Astrocyte (in vitro differentiated cells and primary cell): Measurements from ENCODE around the gene KRTAP1-4. TPM values are rescaled to one million over a fixed set of nuclear protein-coding genes. Genes with fewer than 3 reads are reported as not detected.

Source experiments
- DNase-seq: peaks from one replicate; pipeline ENCODE4 v3.0.0-alpha.2; 2010; ENCODE audit warnings: low read depth
- FAIRE-seq: peaks from 2 replicates; lab custom pipeline; 2011; peaks lifted over from hg19 to GRCh38; lab: Jason Lieb, UNC
- H2AFZ ChIP-seq: 2 replicates; pipeline ENCODE4 v1.6.0; 2012; ENCODE audit warnings: low read depth, low read length, inconsistent platforms
- H3K27ac ChIP-seq: 2 replicates; pipeline ENCODE4 v1.5.1; 2011; ENCODE audit warnings: low read depth, low read length, inconsistent platforms
- H3K27me3 ChIP-seq: 2 replicates; pipeline ENCODE4 v1.6.0; 2011; ENCODE audit warnings: low read length, inconsistent platforms; ENCODE audit not compliant: insufficient read depth
- H3K36me3 ChIP-seq: 2 replicates; pipeline ENCODE4 v1.5.1; 2011; ENCODE audit warnings: low read length, inconsistent platforms; ENCODE audit not compliant: insufficient read depth
- H3K4me1 ChIP-seq: 2 replicates; pipeline ENCODE4 v1.5.1; 2011; ENCODE audit warnings: low read length, inconsistent platforms; ENCODE audit not compliant: insufficient read depth
- H3K4me2 ChIP-seq: 2 replicates; pipeline ENCODE4 v1.6.0; 2012; ENCODE audit warnings: low read length, inconsistent platforms
- H3K4me3 ChIP-seq: 2 replicates; pipeline ENCODE4 v1.5.1; 2011; ENCODE audit warnings: low read depth, mild to moderate bottlenecking, low read length, inconsistent platforms; ENCODE audit not compliant: insufficient read depth
- H3K79me2 ChIP-seq: 2 replicates; pipeline ENCODE4 v1.6.0; 2012; ENCODE audit warnings: mild to moderate bottlenecking, low read length, inconsistent platforms; ENCODE audit not compliant: insufficient read depth
- H3K9ac ChIP-seq: 2 replicates; pipeline ENCODE4 v1.6.0; 2012; ENCODE audit warnings: mild to moderate bottlenecking, low read length, inconsistent platforms
- H3K9me3 ChIP-seq: 2 replicates; pipeline ENCODE4 v1.5.1; 2012; ENCODE audit warnings: low read depth, mild to moderate bottlenecking, low read length, inconsistent platforms; ENCODE audit not compliant: insufficient read depth
- H4K20me1 ChIP-seq: 2 replicates; pipeline ENCODE4 v1.6.0; 2012; ENCODE audit warnings: low read length, inconsistent platforms; ENCODE audit not compliant: insufficient read depth
- H3K27ac Mint-ChIP-seq: one replicate; pipeline ENCODE4 v1.8.0; 2021; ENCODE audit warnings: mild to moderate bottlenecking, mixed read lengths; ENCODE audit not compliant: unreplicated experiment
- H3K27me3 Mint-ChIP-seq: one replicate; pipeline ENCODE4 v1.8.0; 2021; ENCODE audit warnings: low read depth, mixed read lengths; ENCODE audit not compliant: unreplicated experiment
- H3K36me3 Mint-ChIP-seq: one replicate; pipeline ENCODE4 v1.8.0; 2021; ENCODE audit warnings: low read depth, mixed read lengths; ENCODE audit not compliant: unreplicated experiment
- H3K4me1 Mint-ChIP-seq: one replicate; pipeline ENCODE4 v1.8.0; 2021; ENCODE audit warnings: low read depth, mixed read lengths; ENCODE audit not compliant: unreplicated experiment
- H3K4me3 Mint-ChIP-seq: one replicate; pipeline ENCODE4 v1.8.0; 2021; ENCODE audit warnings: mild to moderate bottlenecking, moderate library complexity, mixed read lengths; ENCODE audit not compliant: unreplicated experiment
- H3K9me3 Mint-ChIP-seq: one replicate; pipeline ENCODE4 v1.8.0; 2021; ENCODE audit warnings: mild to moderate bottlenecking, mixed read lengths; ENCODE audit not compliant: unreplicated experiment
- EZH2 ChIP-seq: IDR thresholded peaks from 2 replicates; pipeline ENCODE4 v1.6.1; 2012; ENCODE audit warnings: mild to moderate bottlenecking, low read length, inconsistent platforms; ENCODE audit not compliant: insufficient read depth
- total RNA-seq: library from RNA; stranded (reverse); gene quantifications from 2 replicates; pipeline ENCODE4 v1.2.1, GENCODE V29; 2021
- TF ChIP-seq, protein P1 (sequence below): IDR thresholded peaks from 2 replicates; pipeline ENCODE4 v1.5.1; 2011; ENCODE audit warnings: low read depth, mild to moderate bottlenecking, inconsistent platforms, low read length, moderate library complexity; ENCODE audit not compliant: insufficient read depth

KRTAP1-4 gene
- total RNA-seq, 1 donor from 2014 or later = not detected

DNA sequence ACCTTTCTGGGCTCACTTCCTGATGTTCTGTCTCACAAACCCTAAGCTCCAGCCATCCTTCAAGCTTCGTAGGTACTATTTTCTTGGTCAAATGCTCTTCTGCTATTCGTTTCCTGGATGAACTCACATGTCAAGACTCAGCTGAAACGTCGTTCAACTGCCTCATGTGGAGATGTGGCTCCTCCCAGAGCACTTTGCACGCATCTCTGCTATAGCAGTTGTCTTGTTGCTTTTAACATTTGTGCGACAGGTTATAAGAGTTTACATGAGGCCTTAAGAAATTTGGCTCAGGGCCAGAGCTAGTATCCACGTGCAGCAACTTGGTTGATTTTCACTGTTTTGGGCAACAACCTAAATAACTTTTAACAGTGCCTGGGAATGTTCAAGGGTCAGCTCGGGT lies 43.1 kb downstream of the KRTAP1-4 start:
- H2AFZ ChIP-seq = no peak overlapping the region
- no peaks in the 10 kb centered on the region for H3K9me3 ChIP-seq
- H4K20me1 ChIP-seq = no peaks in the 10 kb centered on the region
- no peaks in the 10 kb centered on the region for H3K4me1 Mint-ChIP-seq
- H3K36me3 ChIP-seq = no peaks in the 10 kb centered on the region
- no peak overlapping the region for H3K27ac Mint-ChIP-seq
- no peak overlapping the region for H3K4me2 ChIP-seq
- H3K4me1 ChIP-seq = no peaks in the 10 kb centered on the region
- H3K27ac ChIP-seq = no peak overlapping the region
- peaks cover 1% of the 10 kb centered on the region for H3K27me3 Mint-ChIP-seq
- H3K4me3 Mint-ChIP-seq = no peak overlapping the region
- H3K4me3 ChIP-seq = no peak overlapping the region
- DNase-seq (no peak), FAIRE-seq (no peak)
- H3K36me3 Mint-ChIP-seq = no peaks in the 10 kb centered on the region
- no peak overlapping the region for H3K9ac ChIP-seq
- no peak for TF ChIP-seq EZH2
- TF ChIP-seq, protein P1, sequence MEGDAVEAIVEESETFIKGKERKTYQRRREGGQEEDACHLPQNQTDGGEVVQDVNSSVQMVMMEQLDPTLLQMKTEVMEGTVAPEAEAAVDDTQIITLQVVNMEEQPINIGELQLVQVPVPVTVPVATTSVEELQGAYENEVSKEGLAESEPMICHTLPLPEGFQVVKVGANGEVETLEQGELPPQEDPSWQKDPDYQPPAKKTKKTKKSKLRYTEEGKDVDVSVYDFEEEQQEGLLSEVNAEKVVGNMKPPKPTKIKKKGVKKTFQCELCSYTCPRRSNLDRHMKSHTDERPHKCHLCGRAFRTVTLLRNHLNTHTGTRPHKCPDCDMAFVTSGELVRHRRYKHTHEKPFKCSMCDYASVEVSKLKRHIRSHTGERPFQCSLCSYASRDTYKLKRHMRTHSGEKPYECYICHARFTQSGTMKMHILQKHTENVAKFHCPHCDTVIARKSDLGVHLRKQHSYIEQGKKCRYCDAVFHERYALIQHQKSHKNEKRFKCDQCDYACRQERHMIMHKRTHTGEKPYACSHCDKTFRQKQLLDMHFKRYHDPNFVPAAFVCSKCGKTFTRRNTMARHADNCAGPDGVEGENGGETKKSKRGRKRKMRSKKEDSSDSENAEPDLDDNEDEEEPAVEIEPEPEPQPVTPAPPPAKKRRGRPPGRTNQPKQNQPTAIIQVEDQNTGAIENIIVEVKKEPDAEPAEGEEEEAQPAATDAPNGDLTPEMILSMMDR = no peak
- H3K9me3 Mint-ChIP-seq = no peaks in the 10 kb centered on the region
- H3K27me3 ChIP-seq = no peaks in the 10 kb centered on the region
- no peaks in the 10 kb centered on the region for H3K79me2 ChIP-seq

DNA sequence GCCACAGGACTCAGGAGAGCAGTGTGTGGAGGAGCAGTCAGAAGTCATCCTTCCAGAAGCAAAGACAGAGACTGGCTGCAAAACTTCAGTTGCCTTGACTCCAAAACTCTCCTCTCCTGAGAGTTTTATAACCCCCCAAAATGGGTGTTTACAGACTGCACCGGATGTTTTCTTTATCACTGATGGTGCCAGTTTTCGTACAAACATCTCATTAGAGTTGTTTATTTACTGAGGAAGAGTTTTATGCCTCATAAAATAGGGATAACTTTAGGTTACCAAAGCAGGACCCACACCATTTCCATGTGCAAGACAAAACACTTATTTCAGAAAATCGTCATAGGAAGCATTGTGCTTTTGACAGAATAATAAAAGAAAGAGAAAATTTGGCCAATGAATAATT lies 45.8 kb downstream of the KRTAP1-4 start, which contains the start of gene KRT40:
KRT40 (minus strand) TSS at position 101 of the 400 bp plus-strand sequence; CDS start at position 48, 53 bp downstream.
- H3K4me1 Mint-ChIP-seq = no peaks in the 10 kb centered on the region
- Histone ChIP-seq H3K4me1 (no peaks in the 10 kb centered on the region), H3K4me2 (no peak within 1 kb of the TSS), H2AFZ (no peak within 1 kb of the TSS), H3K4me3 (no peak within 1 kb of the TSS), H3K9ac (no peak within 1 kb of the TSS), H3K27ac (no peak within 1 kb of the TSS), H3K27me3 (no peaks in the 10 kb centered on the region), H3K9me3 (no peaks in the 10 kb centered on the region), H3K79me2 (no peaks in the 10 kb centered on the region), H4K20me1 (no peaks in the 10 kb centered on the region), H3K36me3 (no peaks in the 10 kb centered on the region)
- peaks cover 1% of the 10 kb centered on the region for H3K27me3 Mint-ChIP-seq
- H3K4me3 Mint-ChIP-seq = no peak within 1 kb of the TSS
- FAIRE-seq (no peak), DNase-seq (no peak)
- TF ChIP-seq, protein P1 = no peak
- no peak for TF ChIP-seq EZH2
- no peak within 1 kb of the TSS for H3K27ac Mint-ChIP-seq
- no peaks in the 10 kb centered on the region for H3K36me3 Mint-ChIP-seq
- no peaks in the 10 kb centered on the region for H3K9me3 Mint-ChIP-seq

DNA sequence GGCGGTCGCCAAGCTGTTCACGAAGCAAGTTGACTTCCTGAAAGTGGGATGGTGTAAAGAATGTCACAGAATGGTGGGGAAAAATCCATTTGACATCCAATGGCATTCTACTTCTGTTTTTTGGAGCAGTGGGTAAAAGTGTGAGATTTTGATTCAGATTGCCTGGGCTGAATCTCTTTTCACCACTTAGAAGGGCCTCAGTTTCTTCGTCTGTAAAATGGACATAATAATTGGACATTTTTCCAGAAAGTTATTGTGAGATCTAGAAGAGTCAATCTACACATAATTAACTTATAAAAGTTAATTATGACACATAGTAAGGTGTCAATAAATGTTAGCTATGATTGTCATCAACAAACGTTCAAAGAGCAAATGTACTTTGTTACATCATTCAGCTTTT lies 48.9 kb downstream of the KRTAP1-4 start:
- H3K4me2 ChIP-seq = peak overlapping the region; percentile 11
- Mint-ChIP-seq H3K9me3 (no peaks in the 10 kb centered on the region), H3K36me3 (no peaks in the 10 kb centered on the region), H3K4me3 (no peak overlapping the region), H3K4me1 (no peaks in the 10 kb centered on the region), H3K27me3 (peaks cover 1% of the 10 kb centered on the region), H3K27ac (no peak overlapping the region)
- H4K20me1 ChIP-seq = no peaks in the 10 kb centered on the region
- no peak for FAIRE-seq
- H3K9me3 ChIP-seq = no peaks in the 10 kb centered on the region
- no peaks in the 10 kb centered on the region for H3K4me1 ChIP-seq
- H3K27me3 ChIP-seq = no peaks in the 10 kb centered on the region
- H3K79me2 ChIP-seq = no peaks in the 10 kb centered on the region
- no peak overlapping the region for H3K27ac ChIP-seq
- no peak for DNase-seq
- no peak overlapping the region for H3K9ac ChIP-seq
- no peak for TF ChIP-seq EZH2
- TF ChIP-seq, protein P1 = no peak
- no peaks in the 10 kb centered on the region for H3K36me3 ChIP-seq
- H3K4me3 ChIP-seq = no peak overlapping the region
- H2AFZ ChIP-seq = peak overlapping the region; percentile 58
